B cell (primary cell): ENCODE measurements around the gene SRCAP.

Experiments used
- EZH2 ChIP-seq: IDR thresholded peaks from 2 replicates; pipeline ENCODE4 v1.6.1; 2012; ENCODE audit warnings: borderline replicate concordance, low read depth, mild to moderate bottlenecking, moderate library complexity, low read length; ENCODE audit not compliant: insufficient read depth, poor library complexity, severe bottlenecking
- TF ChIP-seq, protein P1 (sequence below): fragments of 200-600 bp; IDR thresholded peaks from one replicate; pipeline ENCODE4 v1.8.0; 2022; ENCODE audit warnings: antibody characterized with exemption, mild to moderate bottlenecking

DNA sequence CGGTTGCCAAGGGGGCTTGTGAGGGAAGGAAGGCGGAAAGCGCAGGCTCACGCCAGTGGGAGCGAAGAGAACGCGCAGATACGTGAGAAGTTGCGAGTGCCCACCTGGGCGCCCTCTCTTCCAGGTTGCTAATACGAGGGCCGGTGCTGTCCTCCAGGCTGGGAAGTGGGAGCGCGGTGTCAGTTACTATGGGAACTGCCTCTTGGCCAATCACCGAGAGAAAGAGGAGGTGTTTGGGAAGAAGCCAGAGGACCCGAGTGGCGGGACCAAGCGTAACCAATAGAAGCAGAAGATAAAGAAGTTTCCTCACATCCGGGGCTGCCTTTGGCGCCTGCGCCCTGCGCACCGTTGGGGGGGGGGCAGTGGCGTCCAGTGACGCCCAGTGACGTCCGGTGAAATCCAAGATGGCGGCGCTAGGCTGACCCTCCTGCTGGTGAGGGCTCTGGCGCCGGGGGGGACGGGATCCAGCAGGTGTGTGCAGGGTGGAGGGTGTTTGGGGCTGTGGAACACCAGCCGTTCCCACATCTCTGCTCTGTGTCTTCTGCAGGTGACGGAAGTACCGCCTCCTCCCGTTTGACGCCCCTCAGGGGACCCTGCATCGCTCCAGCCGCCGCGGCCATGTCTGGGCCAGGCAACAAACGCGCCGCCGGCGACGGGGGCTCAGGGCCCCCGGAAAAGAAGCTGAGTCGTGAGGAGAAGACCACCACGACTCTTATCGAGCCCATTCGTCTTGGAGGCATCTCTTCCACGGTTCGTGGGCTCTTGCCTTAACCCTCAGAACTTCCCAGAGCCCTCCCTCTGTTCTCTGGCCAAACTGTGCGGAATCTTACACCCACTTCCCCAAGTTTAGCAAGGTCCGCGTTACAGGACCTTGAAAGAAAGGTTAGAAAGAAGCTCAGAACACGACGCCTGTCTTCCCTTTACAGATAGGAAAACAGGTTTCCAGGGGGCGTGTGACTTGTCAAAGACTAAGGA lies 63.2 kb downstream of the SRCAP start, which contains the start of the genes CFAP119 and RNF40:
- TF ChIP-seq, protein P1, sequence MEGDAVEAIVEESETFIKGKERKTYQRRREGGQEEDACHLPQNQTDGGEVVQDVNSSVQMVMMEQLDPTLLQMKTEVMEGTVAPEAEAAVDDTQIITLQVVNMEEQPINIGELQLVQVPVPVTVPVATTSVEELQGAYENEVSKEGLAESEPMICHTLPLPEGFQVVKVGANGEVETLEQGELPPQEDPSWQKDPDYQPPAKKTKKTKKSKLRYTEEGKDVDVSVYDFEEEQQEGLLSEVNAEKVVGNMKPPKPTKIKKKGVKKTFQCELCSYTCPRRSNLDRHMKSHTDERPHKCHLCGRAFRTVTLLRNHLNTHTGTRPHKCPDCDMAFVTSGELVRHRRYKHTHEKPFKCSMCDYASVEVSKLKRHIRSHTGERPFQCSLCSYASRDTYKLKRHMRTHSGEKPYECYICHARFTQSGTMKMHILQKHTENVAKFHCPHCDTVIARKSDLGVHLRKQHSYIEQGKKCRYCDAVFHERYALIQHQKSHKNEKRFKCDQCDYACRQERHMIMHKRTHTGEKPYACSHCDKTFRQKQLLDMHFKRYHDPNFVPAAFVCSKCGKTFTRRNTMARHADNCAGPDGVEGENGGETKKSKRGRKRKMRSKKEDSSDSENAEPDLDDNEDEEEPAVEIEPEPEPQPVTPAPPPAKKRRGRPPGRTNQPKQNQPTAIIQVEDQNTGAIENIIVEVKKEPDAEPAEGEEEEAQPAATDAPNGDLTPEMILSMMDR, result no peak
- no peak for TF ChIP-seq EZH2
